Stimulated activated CD4-positive, alpha-beta T cell treated with anti-CD3 and anti-CD28 coated beads, Interleukin-12 subunit alpha, Interleukin-12 subunit beta, amount 100 ng/mL, for 24 hours (primary cell): Measurements from ENCODE around the gene NIN.

Experiments
- DNase-seq, 2 experiments: peaks; one replicate each; pipeline ENCODE4 v3.0.0-alpha.2; 2020; ENCODE audit warnings: low read depth in 2 of 2

The NIN gene

GRCh38 chr14:50839691-50840090 is 8.7 kb upstream of the NIN start:
- DNase-seq = no peak

GRCh38 chr14:50839048-50839447 is 8.1 kb upstream of the NIN start:
- DNase-seq = no peak

GRCh38 chr14:50837850-50838470 is 7.0 kb upstream of the NIN start:
- DNase-seq = no peak

GRCh38 chr14:50837271-50837670 is 6.3 kb upstream of the NIN start:
- DNase-seq = no peak

GRCh38 chr14:50836515-50836914 is 5.6 kb upstream of the NIN start:
- DNase-seq = no peak

- no peak for DNase-seq
These were observed 4.3 kb upstream of the NIN start for GRCh38 chr14:50835280-50835679.

GRCh38 chr14:50834802-50835276 is 3.9 kb upstream of the NIN start:
- no peak for DNase-seq

GRCh38 chr14:50832935-50833630 is 2.1 kb upstream of the NIN start:
- DNase-seq = no peak

- DNase-seq = no peak
These were observed 785 bp upstream of the NIN start for GRCh38 chr14:50831726-50832168.

GRCh38 chr14:50830044-50830931 is 674 bp downstream of the NIN start:
- DNase-seq = peak; percentile 34 to 56

- no peak for DNase-seq
These were observed 1.4 kb downstream of the NIN start for GRCh38 chr14:50829489-50830043.

GRCh38 chr14:50828721-50829488 is 2.1 kb downstream of the NIN start:
- DNase-seq = no peak

GRCh38 chr14:50826681-50827080 is 4.3 kb downstream of the NIN start:
- no peak for DNase-seq

GRCh38 chr14:50825307-50825706 is 5.7 kb downstream of the NIN start:
- no peak for DNase-seq

- DNase-seq = no peak
These were observed 7.0 kb downstream of the NIN start for GRCh38 chr14:50823762-50824636.

- DNase-seq = peak in 1 of 2 experiments; percentile 26
These were observed 7.8 kb downstream of the NIN start for GRCh38 chr14:50823051-50823761.

GRCh38 chr14:50822501-50823042 is 8.4 kb downstream of the NIN start:
- DNase-seq = no peak

GRCh38 chr14:50821510-50822464 is 9.2 kb downstream of the NIN start:
- peak in 1 of 2 experiments; percentile 17 for DNase-seq
